Measurements from ENCODE around the gene TTC13. TPM values are rescaled to one million over a fixed set of nuclear protein-coding genes. Genes with fewer than 3 reads are reported as not detected.

TTC13 gene
- total RNA-seq, 1 donor from 2014 or later = 23.0 TPM

DNA sequence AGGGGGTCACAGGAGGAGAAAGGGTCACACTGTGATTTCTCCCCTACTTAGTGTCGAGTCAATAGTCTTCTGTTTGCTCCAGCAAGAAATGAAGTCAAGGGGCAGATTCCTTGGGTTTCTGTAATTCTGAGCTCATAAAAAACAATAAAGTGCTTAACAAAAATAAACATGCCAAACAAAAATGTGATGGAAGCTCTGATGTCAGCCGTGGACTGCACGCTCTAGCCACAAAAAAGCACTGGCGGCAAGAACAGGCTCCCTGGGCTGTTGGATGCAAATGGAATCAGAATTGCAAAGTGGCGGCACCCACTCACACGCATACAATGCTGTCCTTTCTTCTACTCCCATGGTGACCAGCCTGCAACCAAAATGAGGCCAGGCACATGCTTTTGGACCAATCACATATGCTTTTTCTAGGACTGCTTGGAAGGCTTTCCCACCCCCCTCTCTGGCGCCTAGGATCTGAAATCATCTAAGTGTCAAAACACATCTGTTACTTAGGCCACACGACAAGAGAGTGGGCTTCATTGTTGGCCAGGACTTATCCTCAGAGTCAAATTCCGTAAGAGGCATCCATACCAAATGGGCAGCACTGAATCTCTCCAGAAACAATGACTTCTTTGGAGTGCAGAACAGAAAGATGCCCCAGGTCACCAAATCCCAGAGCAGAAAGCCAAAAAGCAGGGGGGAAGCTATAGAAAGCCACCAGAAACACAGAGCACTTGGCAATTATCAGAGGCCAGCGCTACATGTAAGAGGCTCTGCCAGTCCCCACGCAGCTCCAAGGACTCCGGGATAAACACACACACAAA, 119.5 kb downstream of the TTC13 start:
- Histone ChIP-seq H3K4me2 (peak overlapping the region; percentile 8), H3K9ac (no peak overlapping the region), H3K27me3 (no peaks in the 10 kb centered on the region), H2AFZ (replicated peaks) (no peak overlapping the region), H3K79me2 (ENCODE audit: low read depth) (peaks cover 87% of the 10 kb centered on the region), H4K20me1 (ENCODE audit: low read depth) (peaks cover 33% of the 10 kb centered on the region), H3K4me1 (peaks cover 55% of the 10 kb centered on the region), H3K9me3 (ENCODE audit: low read depth) (no peaks in the 10 kb centered on the region), H3K27ac (peak overlapping the region; percentile 69), H3F3A (ENCODE audit: low read depth) (peaks cover 8% of the 10 kb centered on the region), H3K36me3 (no peaks in the 10 kb centered on the region), H3K4me3 (no peak overlapping the region)
- H3K4me1 Mint-ChIP-seq = peaks cover 51% of the 10 kb centered on the region
- H3K27ac Mint-ChIP-seq = peak overlapping the region; percentile 15
- peaks cover 8% of the 10 kb centered on the region for H3K27me3 Mint-ChIP-seq (ENCODE audit: insufficient read depth, low read depth)
- peak; percentile 50 for DNase-seq (ENCODE audit: low spot score)
- H3K9me3 Mint-ChIP-seq = peaks cover 7% of the 10 kb centered on the region
- peak overlapping the region; percentile 47 for H3K4me3 Mint-ChIP-seq
- TF ChIP-seq EZH2 (IDR thresholded peaks at IDR 0.05) = no peak
- TF ChIP-seq EZH2phosphoT487 (IDR thresholded peaks at IDR 0.05) = no peak
- TF ChIP-seq, protein P1, sequence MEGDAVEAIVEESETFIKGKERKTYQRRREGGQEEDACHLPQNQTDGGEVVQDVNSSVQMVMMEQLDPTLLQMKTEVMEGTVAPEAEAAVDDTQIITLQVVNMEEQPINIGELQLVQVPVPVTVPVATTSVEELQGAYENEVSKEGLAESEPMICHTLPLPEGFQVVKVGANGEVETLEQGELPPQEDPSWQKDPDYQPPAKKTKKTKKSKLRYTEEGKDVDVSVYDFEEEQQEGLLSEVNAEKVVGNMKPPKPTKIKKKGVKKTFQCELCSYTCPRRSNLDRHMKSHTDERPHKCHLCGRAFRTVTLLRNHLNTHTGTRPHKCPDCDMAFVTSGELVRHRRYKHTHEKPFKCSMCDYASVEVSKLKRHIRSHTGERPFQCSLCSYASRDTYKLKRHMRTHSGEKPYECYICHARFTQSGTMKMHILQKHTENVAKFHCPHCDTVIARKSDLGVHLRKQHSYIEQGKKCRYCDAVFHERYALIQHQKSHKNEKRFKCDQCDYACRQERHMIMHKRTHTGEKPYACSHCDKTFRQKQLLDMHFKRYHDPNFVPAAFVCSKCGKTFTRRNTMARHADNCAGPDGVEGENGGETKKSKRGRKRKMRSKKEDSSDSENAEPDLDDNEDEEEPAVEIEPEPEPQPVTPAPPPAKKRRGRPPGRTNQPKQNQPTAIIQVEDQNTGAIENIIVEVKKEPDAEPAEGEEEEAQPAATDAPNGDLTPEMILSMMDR (IDR thresholded peaks at IDR 0.05) = no peak
- H3K36me3 Mint-ChIP-seq = peaks cover 58% of the 10 kb centered on the region

- no peak overlapping the region for H3K27ac Mint-ChIP-seq
- Histone ChIP-seq H3K79me2 (ENCODE audit: low read depth) (peaks cover 79% of the 10 kb centered on the region), H3K27me3 (no peaks in the 10 kb centered on the region), H4K20me1 (ENCODE audit: low read depth) (peaks cover 31% of the 10 kb centered on the region), H3K4me2 (no peak overlapping the region), H3K27ac (no peak overlapping the region), H3F3A (ENCODE audit: low read depth) (peaks cover 8% of the 10 kb centered on the region), H3K4me1 (peaks cover 48% of the 10 kb centered on the region), H3K9ac (no peak overlapping the region), H2AFZ (replicated peaks) (no peak overlapping the region), H3K9me3 (ENCODE audit: low read depth) (no peaks in the 10 kb centered on the region), H3K4me3 (no peak overlapping the region), H3K36me3 (peaks cover 3% of the 10 kb centered on the region)
- H3K36me3 Mint-ChIP-seq = peaks cover 65% of the 10 kb centered on the region
- TF ChIP-seq EZH2 (IDR thresholded peaks at IDR 0.05) (no peak), EZH2phosphoT487 (IDR thresholded peaks at IDR 0.05) (no peak)
- TF ChIP-seq, protein P1 (IDR thresholded peaks at IDR 0.05) = no peak
- DNase-seq (ENCODE audit: low spot score) = no peak
- no peak overlapping the region for H3K4me3 Mint-ChIP-seq
- H3K9me3 Mint-ChIP-seq = peaks cover 7% of the 10 kb centered on the region
- H3K4me1 Mint-ChIP-seq = peaks cover 47% of the 10 kb centered on the region
- peaks cover 8% of the 10 kb centered on the region for H3K27me3 Mint-ChIP-seq (ENCODE audit: insufficient read depth, low read depth)
Measured at GRCh38 chr1:230858236-230858820, 120.3 kb downstream of the TTC13 start.

DNA sequence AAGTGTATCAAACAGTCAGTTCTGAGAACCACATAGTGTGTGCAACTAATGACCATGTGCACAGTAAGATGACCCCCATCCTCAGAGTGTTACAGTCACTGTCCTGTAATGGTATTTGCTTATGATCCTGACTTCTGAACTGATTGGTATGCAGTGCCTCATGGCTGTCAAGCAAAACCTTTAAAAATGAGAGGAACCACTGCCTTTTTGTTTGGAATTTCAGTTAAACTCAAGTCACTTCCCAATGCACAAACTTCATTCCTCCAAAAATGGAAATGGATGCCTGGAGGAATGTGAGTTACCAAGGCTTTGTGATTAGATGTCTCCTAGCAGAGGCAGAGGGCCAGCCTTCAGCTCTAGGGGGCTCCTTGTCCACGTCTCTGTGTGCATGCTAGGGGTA, 120.8 kb downstream of the TTC13 start:
- H3K4me2 ChIP-seq = no peak overlapping the region
- H3K27me3 ChIP-seq = no peaks in the 10 kb centered on the region

More for the DNA sequence above, 120.8 kb downstream of the TTC13 start:
- Histone ChIP-seq H3K27ac (no peak overlapping the region), H3K9ac (no peak overlapping the region), H2AFZ (replicated peaks) (no peak overlapping the region), H3F3A (ENCODE audit: low read depth) (peaks cover 8% of the 10 kb centered on the region), H3K4me1 (peaks cover 46% of the 10 kb centered on the region), H4K20me1 (ENCODE audit: low read depth) (peaks cover 30% of the 10 kb centered on the region), H3K36me3 (peaks cover 3% of the 10 kb centered on the region), H3K9me3 (ENCODE audit: low read depth) (no peaks in the 10 kb centered on the region), H3K79me2 (ENCODE audit: low read depth) (peaks cover 74% of the 10 kb centered on the region), H3K4me3 (no peak overlapping the region)
- peaks cover 8% of the 10 kb centered on the region for H3K27me3 Mint-ChIP-seq (ENCODE audit: insufficient read depth, low read depth)
- no peak for DNase-seq (ENCODE audit: low spot score)
- H3K27ac Mint-ChIP-seq = no peak overlapping the region
- H3K36me3 Mint-ChIP-seq = peaks cover 70% of the 10 kb centered on the region
- H3K4me1 Mint-ChIP-seq = peaks cover 44% of the 10 kb centered on the region
- TF ChIP-seq, protein P1 (IDR thresholded peaks at IDR 0.05) = no peak
- no peak for TF ChIP-seq EZH2 (IDR thresholded peaks at IDR 0.05)
- no peak for TF ChIP-seq EZH2phosphoT487 (IDR thresholded peaks at IDR 0.05)
- no peak overlapping the region for H3K4me3 Mint-ChIP-seq
- H3K9me3 Mint-ChIP-seq = peaks cover 7% of the 10 kb centered on the region
